Neural cell (in vitro differentiated cells): Measurements from ENCODE around the gene PPIL6. TPM values are rescaled to one million over a fixed set of nuclear protein-coding genes. Genes with fewer than 3 reads are reported as not detected.

Experiments
- H2AFZ ChIP-seq: fragments of 200-600, 300-800 bp; sonication (generic), shearing (Covaris generic); 2 replicates; pipeline ENCODE4 v1.6.0; 2014; ENCODE audit warnings: low read depth, mild to moderate bottlenecking, antibody characterized with exemption, low read length, moderate library complexity
- H3F3A ChIP-seq: fragments of 200-600 bp; shearing (Covaris generic); 2 replicates; pipeline ENCODE4 v1.6.1; 2016; ENCODE audit warnings: mild to moderate bottlenecking, moderate library complexity, mixed read lengths, antibody characterized with exemption, low read length; ENCODE audit not compliant: insufficient read depth, poor library complexity, severe bottlenecking
- H3K27ac ChIP-seq: fragments of 200-600, 300-800 bp; sonication (generic), shearing (Covaris generic); 2 replicates; pipeline ENCODE4 v1.5.1; 2014; ENCODE audit warnings: mild to moderate bottlenecking, low read length, moderate library complexity
- H3K27me3 ChIP-seq: fragments of 300-800, 200-600 bp; sonication (generic), shearing (Covaris generic); 2 replicates; pipeline ENCODE4 v1.6.0; 2014; ENCODE audit warnings: mild to moderate bottlenecking, low read depth, low read length, moderate library complexity; ENCODE audit not compliant: insufficient read depth
- H3K36me3 ChIP-seq: fragments of 300-800, 200-600 bp; sonication (generic), shearing (Covaris generic); 2 replicates; pipeline ENCODE4 v1.5.1; 2014; ENCODE audit warnings: mild to moderate bottlenecking, antibody characterized with exemption, low read length, moderate library complexity; ENCODE audit not compliant: insufficient read depth
- H3K4me2 ChIP-seq: fragments of 300-800, 200-600 bp; sonication (generic), shearing (Covaris generic); 2 replicates; pipeline ENCODE4 v1.6.0; 2014; ENCODE audit warnings: mild to moderate bottlenecking, low read length
- H3K4me3 ChIP-seq: fragments of 300-800, 200-600 bp; sonication (generic), shearing (Covaris generic); 2 replicates; pipeline ENCODE4 v1.5.1; 2014; ENCODE audit warnings: mild to moderate bottlenecking, low read length, moderate library complexity
- H3K79me2 ChIP-seq: fragments of 200-600 bp; shearing (Covaris generic); replicated peaks from 2 replicates; pipeline ENCODE4 v1.6.0; 2014; ENCODE audit warnings: mild to moderate bottlenecking, low read length, moderate library complexity; ENCODE audit not compliant: insufficient read depth
- H3K9ac ChIP-seq: fragments of 300-800, 200-600 bp; sonication (generic), shearing (Covaris generic); 2 replicates; pipeline ENCODE4 v1.6.1; 2016; ENCODE audit warnings: mild to moderate bottlenecking, low read length, mixed read lengths
- H3K9me2 ChIP-seq: fragments of 200-600 bp; shearing (Covaris generic); 2 replicates; pipeline ENCODE4 v1.6.1; 2016; ENCODE audit warnings: mild to moderate bottlenecking, low read length, mixed read lengths; ENCODE audit not compliant: insufficient read depth
- H3K9me3 ChIP-seq: fragments of 200-600, 300-800 bp; sonication (generic), shearing (Covaris generic); 2 replicates; pipeline ENCODE4 v1.6.1; 2016; ENCODE audit warnings: mild to moderate bottlenecking, mixed run types, low read length, moderate library complexity, mixed read lengths
- H4K20me1 ChIP-seq: fragments of 200-600 bp; shearing (Covaris generic); 2 replicates; pipeline ENCODE4 v1.6.1; 2016; ENCODE audit warnings: mild to moderate bottlenecking, mixed run types; ENCODE audit not compliant: insufficient read depth
- CTCF ChIP-seq: fragments of 450-650 bp; IDR thresholded peaks from 2 replicates; pipeline ENCODE4 v1.5.1; 2014; ENCODE audit warnings: antibody characterized with exemption, mild to moderate bottlenecking, moderate library complexity; ENCODE audit not compliant: poor library complexity, severe bottlenecking
- EP300 ChIP-seq: fragments of 450-650 bp; conservative IDR thresholded peaks from 2 replicates; pipeline ENCODE4 v1.6.1; 2014; ENCODE audit warnings: antibody characterized with exemption, mild to moderate bottlenecking, moderate library complexity; ENCODE audit not compliant: poor library complexity, severe bottlenecking
- EZH2 ChIP-seq: fragments of 200-600, 300-800 bp; shearing (Covaris generic), sonication (generic); IDR thresholded peaks from 2 replicates; pipeline ENCODE4 v1.6.1; 2014; ENCODE audit warnings: antibody characterized with exemption, low read length, borderline replicate concordance, mild to moderate bottlenecking; ENCODE audit not compliant: insufficient read depth, poor library complexity, severe bottlenecking
- MXI1 ChIP-seq: fragments of 450-650 bp; conservative IDR thresholded peaks from 2 replicates; pipeline ENCODE4 v1.6.1; 2014; ENCODE audit warnings: antibody characterized with exemption, mild to moderate bottlenecking; ENCODE audit not compliant: poor library complexity, severe bottlenecking
- POLR2AphosphoS5 ChIP-seq: IDR thresholded peaks from 2 replicates; pipeline ENCODE4 v1.6.1; 2012
- RAD21 ChIP-seq: fragments of 450-650 bp; conservative IDR thresholded peaks from 2 replicates; pipeline ENCODE4 v1.6.1; 2014; ENCODE audit warnings: antibody characterized with exemption, mild to moderate bottlenecking, moderate library complexity
- REST ChIP-seq: IDR thresholded peaks from 2 replicates; pipeline ENCODE4 v1.6.1; 2012; ENCODE audit warnings: borderline replicate concordance
- SMC3 ChIP-seq: fragments of 450-650 bp; conservative IDR thresholded peaks from 2 replicates; pipeline ENCODE4 v1.6.1; 2014; ENCODE audit warnings: antibody characterized with exemption, mild to moderate bottlenecking, moderate library complexity; ENCODE audit not compliant: poor library complexity
- TAF1 ChIP-seq: IDR thresholded peaks from 2 replicates; pipeline ENCODE4 v1.6.1; 2012; ENCODE audit warnings: low read depth
- polyA plus RNA-seq: library from polyadenylated mRNA; depleted of rRNA; stranded (reverse); fragments of >200 nt; gene quantifications from 2 replicates; pipeline ENCODE4 v1.2.3, GENCODE V29; 2014

Gene PPIL6
- polyA plus RNA-seq, 1 donor from 2014 or later: 11.8 TPM

GRCh38 chr6:109424946-109425345 lies 15.5 kb downstream of the PPIL6 start:
- H3K9me3 ChIP-seq: no peaks in the 10 kb centered on the region
- H3K4me3 ChIP-seq: no peak overlapping the region
- H3K9me2 ChIP-seq: no peaks in the 10 kb centered on the region
- H2AFZ ChIP-seq: no peak overlapping the region
- H4K20me1 ChIP-seq: no peaks in the 10 kb centered on the region
- H3K9ac ChIP-seq: no peak overlapping the region
- H3K36me3 ChIP-seq: no peaks in the 10 kb centered on the region
- no peaks in the 10 kb centered on the region for H3K27me3 ChIP-seq
- no peaks in the 10 kb centered on the region for H3K79me2 ChIP-seq
- TF ChIP-seq POLR2AphosphoS5: no peak
- TF ChIP-seq TAF1: no peak
- TF ChIP-seq REST: no peak
- TF ChIP-seq MXI1: no peak
- TF ChIP-seq EP300: no peak
- no peak for TF ChIP-seq CTCF
- TF ChIP-seq EZH2: no peak
- no peak for TF ChIP-seq SMC3
- TF ChIP-seq RAD21: no peak
- no peaks in the 10 kb centered on the region for H3F3A ChIP-seq
- no peak overlapping the region for H3K27ac ChIP-seq
- H3K4me2 ChIP-seq: no peak overlapping the region

- Histone ChIP-seq H3K27ac (no peak overlapping the region), H3K9me3 (no peaks in the 10 kb centered on the region), H3K9me2 (no peaks in the 10 kb centered on the region), H3K27me3 (no peaks in the 10 kb centered on the region), H3K9ac (no peak overlapping the region), H4K20me1 (no peaks in the 10 kb centered on the region), H3K4me3 (no peak overlapping the region), H3F3A (no peaks in the 10 kb centered on the region), H3K79me2 (no peaks in the 10 kb centered on the region), H3K4me2 (no peak overlapping the region), H2AFZ (no peak overlapping the region), H3K36me3 (no peaks in the 10 kb centered on the region)
- no peak for TF ChIP-seq POLR2AphosphoS5
- no peak for TF ChIP-seq REST
- TF ChIP-seq MXI1: no peak
- no peak for TF ChIP-seq CTCF
- TF ChIP-seq RAD21: no peak
- TF ChIP-seq TAF1: no peak
- TF ChIP-seq EZH2: no peak
- no peak for TF ChIP-seq SMC3
- TF ChIP-seq EP300: no peak
Observed at GRCh38 chr6:109421184-109421583, 19.2 kb downstream of the PPIL6 start.
